HCT116 (cell line): ENCODE data around the gene SLC35C1. TPM values are rescaled to one million over a fixed set of nuclear protein-coding genes. Genes with fewer than 3 reads are reported as not detected.

Experiments
- ATAC-seq: fragments of 200-7000 bp; cut with Tn5 transposase; 2 replicates; pipeline ENCODE4 v1.9.1; 2020; ENCODE audit warnings: mild to moderate bottlenecking, moderate library complexity
- BruUV-seq: library from RNA; stranded (reverse); fragments of 400-500 nt; replicated peaks from 2 replicates; lab custom pipeline; 2021; lab: Mats Ljungman, UMichigan
- CTCF ChIA-PET: fragments of 300-600 bp; sonication (Branson Sonifier 250); formaldehyde crosslinking; loops from one replicate; lab custom pipeline; 2021; ENCODE audit warnings: antibody characterized with exemption; lab: Charles Lee
- POLR2A ChIA-PET: fragments of 300-600, 350-600 bp; sonication (Branson Sonifier 250); formaldehyde crosslinking; loops from one replicate; lab custom pipeline; 2021; ENCODE audit warnings: antibody characterized with exemption; lab: Charles Lee
- RAD21 ChIA-PET, 2 experiments: fragments of 300-600 bp; sonication (Branson Sonifier 250); formaldehyde crosslinking; loops; one replicate each; lab custom pipeline; 2023; ENCODE audit warnings: low total read pairs in 2 of 2; ENCODE audit not compliant: uncharacterized antibody in 2 of 2, unreplicated experiment in 2 of 2, low non-redundant PET in 1 of 2; lab: Charles Lee
- DNase-seq: peaks from one replicate; pipeline ENCODE4 v3.0.0-alpha.2; 2010; ENCODE audit warnings: low read depth, low spot score
- H2AFZ ChIP-seq: fragments of 200-600 bp; shearing (Covaris generic), sonication (generic); 2 replicates; pipeline ENCODE4 v1.6.1; 2017; ENCODE audit warnings: low read depth, mixed run types, mixed read lengths, antibody characterized with exemption, low read length; ENCODE audit not compliant: poor library complexity, severe bottlenecking
- H3K27ac ChIP-seq: 2 replicates; pipeline ENCODE4 v1.5.1; 2012; ENCODE audit warnings: low read depth, low read length
- H3K27me3 ChIP-seq: fragments of 200-600 bp; sonication (generic); 2 replicates; pipeline ENCODE4 v1.6.1; 2016; ENCODE audit warnings: mixed run types, low read length, mixed read lengths; ENCODE audit not compliant: insufficient read depth
- H3K36me3 ChIP-seq, 2 experiments: fragments of 200-500 bp in 1 of 2; fragments of 200-600 bp in 1 of 2; sonication (Bioruptor generic) in 1 of 2; sonication (generic) in 1 of 2; 2 replicates each; pipeline versions ENCODE4 v1.5.1 to v1.6.1; 2014 to 2016; ENCODE audit warnings: low read length in 2 of 2, inconsistent platforms in 1 of 2, mixed read lengths in 1 of 2, mixed run types in 1 of 2; ENCODE audit not compliant: insufficient read depth in 2 of 2, control insufficient read depth in 1 of 2
- H3K4me1 ChIP-seq, 2 experiments: fragments of 200-600 bp in 1 of 2; sonication (generic) in 1 of 2; 2 replicates each; pipeline versions ENCODE4 v1.5.1 to v1.6.1; 2012 to 2017; ENCODE audit warnings: low read length in 2 of 2, inconsistent platforms in 1 of 2, mild to moderate bottlenecking in 1 of 2, mixed read lengths in 1 of 2, mixed run types in 1 of 2, moderate library complexity in 1 of 2; ENCODE audit not compliant: insufficient read depth in 2 of 2, control insufficient read depth in 1 of 2
- H3K4me2 ChIP-seq: fragments of 200-600 bp; sonication (generic); 2 replicates; pipeline ENCODE4 v1.6.1; 2017; ENCODE audit warnings: mixed run types, low read length, mixed read lengths
- H3K4me3 ChIP-seq, 2 experiments: fragments of 200-600 bp in 1 of 2; sonication (generic) in 1 of 2; replicated peaks in 1 of 2; 2 replicates each; pipeline ENCODE4 v1.5.1; 2011 to 2016; ENCODE audit warnings: low read length in 2 of 2, control low read depth in 1 of 2, low read depth in 1 of 2, mild to moderate bottlenecking in 1 of 2, mixed read lengths in 1 of 2, mixed run types in 1 of 2
- H3K79me2 ChIP-seq: fragments of 200-600 bp; sonication (generic); 2 replicates; pipeline ENCODE4 v1.6.1; 2017; ENCODE audit warnings: mild to moderate bottlenecking, mixed run types, low read length, moderate library complexity, mixed read lengths; ENCODE audit not compliant: insufficient read depth
- H3K9ac ChIP-seq: fragments of 200-600 bp; sonication (generic); 2 replicates; pipeline ENCODE4 v1.6.1; 2016; ENCODE audit warnings: low read length, mixed read lengths
- H3K9me2 ChIP-seq: fragments of 200-600 bp; sonication (generic), shearing (Covaris generic); 2 replicates; pipeline ENCODE4 v1.6.1; 2017; ENCODE audit warnings: mixed run types, mild to moderate bottlenecking, moderate library complexity; ENCODE audit not compliant: insufficient read depth
- H3K9me3 ChIP-seq, 2 experiments: fragments of 200-500 bp in 1 of 2; fragments of 200-600 bp in 1 of 2; sonication (Bioruptor generic) in 1 of 2; sonication (generic) in 1 of 2; 2 replicates each; pipeline ENCODE4 v1.6.1; 2014 to 2017; ENCODE audit warnings: low read length in 2 of 2, mixed read lengths in 2 of 2, inconsistent platforms in 1 of 2, low read depth in 1 of 2, mild to moderate bottlenecking in 1 of 2, mixed run types in 1 of 2, moderate library complexity in 1 of 2; ENCODE audit not compliant: control insufficient read depth in 1 of 2, insufficient read depth in 1 of 2
- H4K20me1 ChIP-seq: fragments of 200-600 bp; sonication (generic), shearing (Covaris generic); 2 replicates; pipeline ENCODE4 v1.6.1; 2017; ENCODE audit warnings: mixed run types, mild to moderate bottlenecking, moderate library complexity; ENCODE audit not compliant: insufficient read depth
- CEBPB ChIP-seq: IDR thresholded peaks from 2 replicates; pipeline ENCODE4 v1.6.1; 2012; ENCODE audit warnings: low read depth
- CTCF ChIP-seq, 3 experiments: fragments of 200-600 bp in 1 of 3; sonication (generic) in 1 of 3; IDR thresholded peaks in 2 of 3; conservative IDR thresholded peaks in 1 of 3; 2 replicates each; pipeline ENCODE4 v1.5.1; 2012 to 2017; ENCODE audit warnings: low read depth in 2 of 3, low read length in 2 of 3, antibody characterized with exemption in 1 of 3, borderline replicate concordance in 1 of 3, control low read depth in 1 of 3, mild to moderate bottlenecking in 1 of 3, mixed read lengths in 1 of 3, mixed run types in 1 of 3, moderate library complexity in 1 of 3; ENCODE audit not compliant: insufficient read depth in 1 of 3
- EZH2 ChIP-seq: fragments of 200-600 bp; sonication (generic); IDR thresholded peaks from 2 replicates; pipeline ENCODE4 v1.6.1; 2017; ENCODE audit warnings: antibody characterized with exemption, mixed run types
- EZH2phosphoT487 ChIP-seq: fragments of 200-600 bp; IDR thresholded peaks from 2 replicates; pipeline ENCODE4 v1.6.1; 2018; ENCODE audit warnings: antibody characterized with exemption, borderline replicate concordance
- JUND ChIP-seq: IDR thresholded peaks from 2 replicates; pipeline ENCODE4 v1.6.1; 2012
- POLR2A ChIP-seq: IDR thresholded peaks from 2 replicates; pipeline ENCODE4 v1.7.0; 2011; ENCODE audit warnings: borderline replicate concordance; ENCODE audit not compliant: insufficient read depth, insufficient read length; ENCODE audit errors: extremely low read depth
- POLR2AphosphoS5 ChIP-seq: IDR thresholded peaks from 2 replicates; pipeline ENCODE4 v1.6.1; 2011; ENCODE audit warnings: mild to moderate bottlenecking, low read depth, low read length, moderate library complexity
- SIN3A ChIP-seq: IDR thresholded peaks from 2 replicates; pipeline ENCODE4 v1.6.1; 2012; ENCODE audit warnings: low read depth
- SP1 ChIP-seq: IDR thresholded peaks from 2 replicates; pipeline ENCODE4 v1.6.1; 2012; ENCODE audit warnings: low read depth
- SRF ChIP-seq: IDR thresholded peaks from 2 replicates; pipeline ENCODE4 v1.6.1; 2012; ENCODE audit warnings: low read depth
- TCF7L2 ChIP-seq: IDR thresholded peaks from 2 replicates; pipeline ENCODE4 v1.7.0; 2011; ENCODE audit warnings: borderline replicate concordance, inconsistent platforms; ENCODE audit not compliant: insufficient read depth, insufficient read length; ENCODE audit errors: extremely low read depth
- ZNF274 ChIP-seq: fragments of 200-500 bp; sonication (Bioruptor generic); IDR thresholded peaks from 2 replicates; pipeline ENCODE4 v1.6.1; 2014; ENCODE audit warnings: mild to moderate bottlenecking, low read depth, low read length, inconsistent platforms
- intact Hi-C: fragments of 100-400 bp; cut with micrococcal nuclease; formaldehyde crosslinking; loops from 2 replicates; pipeline ENCODE4 v1.10.0; 2022
- total RNA-seq: library from RNA; stranded (reverse); gene quantifications from one replicate; pipeline ENCODE4 v1.2.1, GENCODE V29; 2021; ENCODE audit not compliant: unreplicated experiment

Gene SLC35C1
- total RNA-seq, 1 experiment from 2014 or later = 18.2 TPM

- H3K27me3 ChIP-seq = no peaks in the 10 kb centered on the region
- H3K27ac ChIP-seq = no peak overlapping the region
- ChIA-PET CTCF (no interaction called here), RAD21 (no interaction called here), POLR2A (no interaction called here)
- no peak overlapping the region for H3K4me2 ChIP-seq
- no peaks in the 10 kb centered on the region for H3K9me2 ChIP-seq
- BruUV-seq = no TSS peak
- TF ChIP-seq SIN3A = no peak
- no peak for TF ChIP-seq ZNF274
- TF ChIP-seq TCF7L2 = no peak
- no peak for TF ChIP-seq SP1
- no peak for TF ChIP-seq POLR2A
- TF ChIP-seq SRF = no peak
- no peak for TF ChIP-seq POLR2AphosphoS5
- no peak for TF ChIP-seq EZH2
- no peak for TF ChIP-seq CTCF (IDR thresholded peaks at IDR 0.05 in 2 of 3, conservative IDR thresholded peaks at IDR 0.05 in 1 of 3; ENCODE audit: borderline replicate concordance in 1 of 3, insufficient read depth in 1 of 3, low read depth in 2 of 3, low read length in 2 of 3)
- TF ChIP-seq JUND = no peak
- TF ChIP-seq CEBPB = no peak
- no peak for TF ChIP-seq EZH2phosphoT487
- H2AFZ ChIP-seq = no peak overlapping the region
- intact Hi-C loops = no loop called here
- H4K20me1 ChIP-seq = no peaks in the 10 kb centered on the region
- H3K36me3 ChIP-seq = peaks cover 0 to 5% of the 10 kb centered on the region in 2 experiments; a peak in 3 of 4 replicates
- H3K9me3 ChIP-seq = no peaks in the 10 kb centered on the region
- H3K4me1 ChIP-seq = peaks cover 12 to 14% of the 10 kb centered on the region in 2 experiments; a peak in 3 of 4 replicates
- no peak overlapping the region for H3K9ac ChIP-seq
- no peak for ATAC-seq
- H3K4me3 ChIP-seq = no peak overlapping the region
- no peak for DNase-seq
- H3K79me2 ChIP-seq = peaks cover 24% of the 10 kb centered on the region
These were observed 5.6 kb downstream of the SLC35C1 start for GRCh38 chr11:45810431-45811108.
